Kidney (tissue), 14 donors: ENCODE measurements around the gene LTA4H. TPM values are rescaled to one million over a fixed set of nuclear protein-coding genes. Genes with fewer than 3 reads are reported as not detected.
A peak's percentile ranks its signal among the peaks of the same experiment; 100 is the strongest.

Experiments
- DNase-seq, 5 donors: peaks; one replicate each; pipeline ENCODE4 v3.0.0-alpha.2; 2013 to 2020
- FAIRE-seq: peaks from 2 replicates; lab custom pipeline; 2012; peaks lifted over from hg19 to GRCh38; lab: Jason Lieb, UNC
- H3K27ac ChIP-seq, 2 donors: one replicate each; pipeline ENCODE4 v1.7.0; 2013; ENCODE audit warnings: low read depth in 2 of 2, low read length in 2 of 2, inconsistent platforms in 1 of 2
- H3K27me3 ChIP-seq: one replicate; pipeline ENCODE4 v1.7.1; 2013; ENCODE audit warnings: low read length, inconsistent platforms; ENCODE audit not compliant: control insufficient read depth, insufficient read depth
- H3K36me3 ChIP-seq, 3 donors: one replicate each; pipeline versions ENCODE4 v1.7.0 to v1.7.1; 2013; ENCODE audit warnings: low read length in 3 of 3, control low read depth in 1 of 3, inconsistent platforms in 1 of 3; ENCODE audit not compliant: insufficient read depth in 3 of 3, control insufficient read depth in 2 of 3
- H3K4me1 ChIP-seq, 3 donors: one replicate each; pipeline versions ENCODE4 v1.7.0 to v1.7.1; 2013; ENCODE audit warnings: low read length in 3 of 3, inconsistent platforms in 1 of 3, low read depth in 1 of 3; ENCODE audit not compliant: control insufficient read depth in 2 of 3, insufficient read depth in 2 of 3
- H3K4me3 ChIP-seq, 3 donors: one replicate each; pipeline versions ENCODE4 v1.7.0 to v1.8.1; 2013; ENCODE audit warnings: low read length in 3 of 3, control low read depth in 1 of 3, inconsistent platforms in 1 of 3
- H3K9ac ChIP-seq, 3 donors: one replicate each; pipeline versions ENCODE4 v1.7.0 to v1.7.1; 2013; ENCODE audit warnings: low read length in 3 of 3, control low read depth in 1 of 3, inconsistent platforms in 1 of 3
- H3K9me3 ChIP-seq, 3 donors: one replicate each; pipeline versions ENCODE4 v1.7.0 to v1.7.1; 2013; ENCODE audit warnings: low read length in 3 of 3, control low read depth in 1 of 3, inconsistent platforms in 1 of 3; ENCODE audit not compliant: control insufficient read depth in 2 of 3, insufficient read depth in 1 of 3
- CTCF ChIP-seq: IDR thresholded peaks from 3 replicates; pipeline ENCODE4 v1.5.1; 2012; ENCODE audit warnings: mild to moderate bottlenecking, moderate library complexity, borderline replicate concordance; ENCODE audit not compliant: insufficient read depth; ENCODE audit errors: extremely low read depth
- intact Hi-C: fragments of 100-400 bp; cut with DNase I; formaldehyde crosslinking; loops from one replicate; pipeline ENCODE4 v1.11.1; 2022
- polyA plus RNA-seq: library from polyadenylated mRNA; stranded (reverse); fragments of 350-450 nt; fragmentation: Illumina TruSeq; extraction: RNeasy Lipid Tissue Mini Kit (QIAGEN cat#74804); gene quantifications from one replicate; pipeline ENCODE4 v1.2.3, GENCODE V29; 2014; ENCODE audit warnings: low read depth, low replicate concordance; ENCODE audit not compliant: insufficient read depth
- total RNA-seq: library from RNA; stranded (reverse); fragmentation: NEBNext Ultra II Directional; extraction: Animal tissue kit (Norgen Biotek cat#: 25700); gene quantifications from one replicate; pipeline ENCODE4 v1.2.1, GENCODE V29; 2021
- donor health status: control.
- donor health status: control.
- donor health status: control.
- donor health status: control.
- donor health status: control.
- donor health status: DM: yes; HTN: yes; CAD: no.
- donor health status: Normal renal cell carcinoma (clear cell type).

Gene LTA4H
- total and polyA plus RNA-seq, 2 donors from 2014 or later, result 56.5 to 57.4 TPM

GRCh38 chr12:96050139-96050538, 14.8 kb upstream of the LTA4H start:
- Histone ChIP-seq H3K4me1 (peaks cover 0 to 11% (median 0%) of the 10 kb centered on the region in 3 donors), H3K9ac (no peak overlapping the region), H3K4me3 (no peak overlapping the region), H3K9me3 (no peaks in the 10 kb centered on the region), H3K27ac (no peak overlapping the region), H3K36me3 (no peaks in the 10 kb centered on the region), H3K27me3 (no peaks in the 10 kb centered on the region)
- no peak for DNase-seq
- intact Hi-C loops, result no loop called here
- no peak for TF ChIP-seq CTCF
- no peak for FAIRE-seq

GRCh38 chr12:96049101-96049500, 13.7 kb upstream of the LTA4H start:
- DNase-seq (no peak), FAIRE-seq (no peak)
- H3K27me3 ChIP-seq, result no peaks in the 10 kb centered on the region
- intact Hi-C loops, result no loop called here
- no peak overlapping the region for H3K9ac ChIP-seq
- peaks cover 0 to 11% (median 0%) of the 10 kb centered on the region in 3 donors for H3K4me1 ChIP-seq
- H3K9me3 ChIP-seq, result no peaks in the 10 kb centered on the region
- no peak for TF ChIP-seq CTCF
- no peaks in the 10 kb centered on the region for H3K36me3 ChIP-seq
- H3K27ac ChIP-seq, result no peak overlapping the region
- H3K4me3 ChIP-seq, result no peak overlapping the region

- Histone ChIP-seq H3K9ac (no peak overlapping the region), H3K9me3 (no peaks in the 10 kb centered on the region), H3K4me1 (peaks cover 0 to 11% (median 0%) of the 10 kb centered on the region in 3 donors), H3K27ac (no peak overlapping the region), H3K36me3 (no peaks in the 10 kb centered on the region), H3K27me3 (no peaks in the 10 kb centered on the region), H3K4me3 (no peak overlapping the region)
- intact Hi-C loops, result no loop called here
- DNase-seq (peak in 2 of 5 donors; percentile 39 to 44), FAIRE-seq (no peak)
- no peak for TF ChIP-seq CTCF
Measured at GRCh38 chr12:96048393-96048969, 13.1 kb upstream of the LTA4H start.
